Measurements from ENCODE around the gene ATP6V0A1.

DNA sequence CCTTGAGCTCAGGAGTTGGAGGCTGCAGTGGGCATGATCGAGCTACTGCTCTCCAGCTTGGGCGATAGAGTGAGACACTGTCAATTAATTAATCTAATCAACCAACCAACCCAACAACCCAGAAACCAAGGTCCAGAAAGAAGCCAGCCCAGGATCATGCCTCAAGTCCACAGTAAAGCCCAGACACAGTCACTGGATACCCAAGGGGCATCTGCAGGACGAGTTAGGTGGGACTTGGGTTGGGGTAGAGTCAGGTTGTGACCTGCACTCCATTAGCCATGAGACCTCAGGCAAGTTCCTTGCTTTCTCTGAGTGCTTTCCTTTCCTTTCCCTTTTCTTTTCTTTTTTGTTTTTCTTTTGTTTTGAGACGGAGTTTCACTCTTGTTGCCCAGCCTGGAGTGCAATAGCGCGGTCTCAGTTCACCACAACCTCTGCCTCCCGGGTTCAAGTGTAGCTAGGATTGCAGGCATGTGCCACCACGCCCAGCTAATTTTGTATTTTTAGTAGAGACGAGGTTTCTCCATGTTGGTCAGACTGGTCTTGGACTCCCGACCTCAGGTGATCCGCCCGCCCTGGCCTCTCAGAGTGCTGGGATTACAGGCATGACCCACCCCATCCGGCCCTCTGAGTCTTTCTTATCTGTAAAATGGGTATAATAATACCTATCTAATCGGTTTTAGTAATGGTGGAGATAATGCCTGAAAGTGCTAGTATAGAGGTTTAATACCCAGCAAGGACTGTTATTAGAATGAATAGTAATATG, 90.5 kb downstream of the ATP6V0A1 start:
- TF ChIP-seq FOXK2 (IDR thresholded peaks at IDR 0.05): no peak
- no peak for TF ChIP-seq FOXM1 (IDR thresholded peaks at IDR 0.05; ENCODE audit: borderline replicate concordance)
- no peak for TF ChIP-seq NFRKB (IDR thresholded peaks at IDR 0.05)

Measured in HEK293T (cell line).